LHCN-M2 (cell line): ENCODE data around the gene MAGI2. TPM values are rescaled to one million over a fixed set of nuclear protein-coding genes. Genes with fewer than 3 reads are reported as not detected.
A peak's percentile ranks its signal among the peaks of the same experiment; 100 is the strongest.
"Not testable (repeated sequence)": the region's sequence is repeated elsewhere in the genome, so short reads cannot be mapped to it uniquely, and the experiment has no call there.

Experiments
- DNase-seq: peaks from one replicate; pipeline ENCODE4 v3.0.0-alpha.2; 2012; ENCODE audit warnings: low read depth
- total RNA-seq: library from RNA; depleted of rRNA; stranded (reverse); fragments of >200 nt; gene quantifications from 2 replicates; pipeline ENCODE4 v1.2.3, GENCODE V29; 2014

The MAGI2 gene
- total RNA-seq, 1 experiment from 2014 or later: 3.6 TPM

DNA sequence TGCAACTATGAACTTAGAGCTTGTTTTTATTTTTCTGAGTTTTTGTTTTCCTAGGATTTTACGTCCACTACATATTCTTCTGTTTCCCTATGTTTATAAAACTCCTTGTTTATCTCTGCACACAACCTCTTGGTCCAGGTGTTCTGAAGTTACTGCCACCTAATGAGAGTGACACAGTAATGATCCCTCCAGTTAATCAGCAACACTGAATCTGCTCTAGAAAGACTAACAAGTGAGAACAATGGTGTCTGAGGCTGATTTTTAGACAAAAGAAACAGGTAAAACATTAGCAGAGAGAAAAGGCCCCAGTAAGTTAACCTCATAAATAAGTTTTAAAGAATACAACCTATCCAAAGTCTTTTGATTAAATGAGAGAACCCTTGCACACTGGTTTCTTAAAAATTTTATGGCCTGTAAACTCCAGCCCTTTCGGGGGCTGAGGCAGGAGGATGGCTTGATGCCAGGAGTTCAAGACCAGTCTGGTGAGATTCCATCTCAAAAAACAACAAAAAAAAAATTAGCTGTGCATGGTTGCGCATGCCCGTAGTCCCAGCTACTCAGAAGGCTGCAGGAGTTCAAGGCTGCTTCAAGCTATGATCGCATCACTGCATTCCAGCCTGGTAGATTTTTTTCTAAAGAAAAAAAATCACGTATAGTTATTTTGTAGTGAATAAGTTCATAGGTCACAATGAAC, 397.6 kb downstream of the MAGI2 start:
- DNase-seq: no peak

DNA sequence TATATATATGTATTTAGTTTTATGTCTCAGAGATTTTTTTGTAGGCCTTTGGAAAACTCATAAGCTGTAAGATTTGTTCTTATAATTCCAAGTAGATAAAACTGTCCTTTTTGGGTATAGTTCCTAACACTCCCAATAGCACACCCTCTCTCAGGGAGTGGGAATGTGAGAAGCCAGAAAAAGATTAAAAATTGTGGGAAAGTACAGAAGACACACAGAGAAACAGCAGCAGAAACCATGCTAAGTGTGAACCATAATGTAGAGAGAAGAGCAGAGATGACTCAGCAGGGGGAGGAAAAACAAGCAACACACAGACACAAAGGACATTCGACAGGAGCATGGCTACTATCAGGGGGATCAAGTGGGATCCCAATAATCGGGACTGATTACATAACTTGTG, 401.6 kb downstream of the MAGI2 start:
- no peak for DNase-seq

DNA sequence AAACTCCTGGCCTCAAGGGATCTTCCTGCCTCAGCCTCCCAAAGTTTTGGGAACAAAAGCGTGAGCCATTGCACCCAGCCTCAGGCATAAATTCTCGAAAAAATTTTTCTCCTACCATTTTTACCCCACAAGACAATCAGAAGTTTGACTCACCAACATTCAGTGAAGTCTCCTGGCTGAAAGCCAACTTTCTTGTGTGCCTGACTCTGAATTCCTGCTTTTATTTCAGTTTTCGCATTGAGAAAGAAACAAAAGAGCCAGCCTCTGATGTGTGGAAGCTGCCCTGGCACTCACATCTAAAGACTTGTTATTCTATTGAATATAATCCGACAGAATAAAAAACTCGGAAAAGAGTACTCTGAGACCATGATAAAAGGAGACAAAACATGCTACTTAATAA, 402.9 kb downstream of the MAGI2 start:
- DNase-seq: peak; percentile 71

DNA sequence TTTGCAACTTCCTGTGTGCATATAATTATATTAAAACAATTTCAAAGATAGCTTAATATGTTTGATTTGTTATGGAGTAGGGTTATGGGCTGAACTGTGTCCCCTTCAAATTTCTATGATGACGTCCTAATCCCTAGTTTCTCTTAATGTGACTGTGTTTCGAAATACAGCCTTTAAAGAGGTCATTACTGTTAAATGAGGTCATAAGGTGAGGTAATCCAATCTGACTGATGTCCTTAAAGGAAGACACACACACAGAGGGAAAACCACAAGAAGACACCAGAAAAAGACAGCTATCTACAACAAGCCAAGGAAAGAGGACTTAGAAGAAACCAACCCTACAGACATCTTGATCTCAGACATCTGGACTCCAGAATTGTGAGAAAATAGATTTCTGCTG, 407.4 kb downstream of the MAGI2 start:
- peak; percentile 13 for DNase-seq

DNA sequence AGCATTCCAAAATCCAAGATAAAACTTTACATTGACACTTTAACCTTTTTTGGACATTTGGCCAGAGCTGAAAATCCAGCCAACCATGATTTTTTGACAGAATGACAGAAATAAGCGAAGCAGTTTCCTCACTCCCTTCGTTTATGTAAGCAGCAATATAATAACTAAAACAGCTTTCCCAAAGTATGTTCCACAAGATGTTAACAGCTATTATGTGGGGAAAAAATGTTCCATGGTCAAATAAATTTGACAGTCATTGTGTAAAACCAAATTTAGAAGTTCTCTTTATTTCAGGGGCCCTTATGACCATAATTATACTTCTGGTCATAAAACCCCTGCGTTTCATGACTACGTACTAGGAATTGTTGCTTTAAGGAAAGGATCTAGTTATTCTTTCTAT, 416.5 kb downstream of the MAGI2 start:
- DNase-seq: no peak

DNA sequence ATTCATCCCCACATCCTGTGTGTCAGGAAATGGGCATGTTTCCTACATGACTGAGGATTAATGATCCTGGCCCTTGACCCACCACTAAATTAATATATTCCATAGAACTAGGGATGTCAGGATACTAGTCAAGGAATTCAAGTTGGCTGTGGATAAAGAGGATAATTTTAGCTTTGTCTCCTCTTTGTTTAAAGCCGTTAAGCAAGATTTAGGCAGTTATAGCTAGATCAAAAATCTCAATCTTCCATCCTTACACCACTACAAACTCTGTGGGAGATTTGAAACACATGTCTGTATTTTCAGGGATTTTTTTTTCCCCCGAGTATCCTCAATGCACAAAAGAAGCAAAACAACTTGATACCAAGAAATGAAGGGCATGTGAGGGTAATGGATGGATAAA, 417.1 kb downstream of the MAGI2 start:
- DNase-seq: no peak

DNA sequence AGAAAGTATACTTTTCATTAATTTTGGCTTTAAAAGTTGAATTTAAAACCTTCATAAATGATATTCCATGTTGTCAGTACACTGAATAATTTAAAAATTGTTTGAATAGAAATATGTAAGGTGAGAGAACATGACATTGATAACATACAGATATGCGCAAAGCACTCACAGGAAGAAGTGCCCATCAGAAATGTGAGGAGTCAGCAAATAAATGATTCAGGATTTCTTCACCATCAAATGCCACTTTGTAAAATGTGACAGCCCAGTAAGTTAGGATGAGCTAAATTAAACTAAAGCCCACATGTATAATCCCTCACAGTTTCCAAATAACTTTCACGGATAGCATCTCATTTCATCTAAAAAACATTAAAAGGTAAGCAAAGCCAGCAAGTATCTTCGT, 417.6 kb downstream of the MAGI2 start:
- DNase-seq: no peak

DNA sequence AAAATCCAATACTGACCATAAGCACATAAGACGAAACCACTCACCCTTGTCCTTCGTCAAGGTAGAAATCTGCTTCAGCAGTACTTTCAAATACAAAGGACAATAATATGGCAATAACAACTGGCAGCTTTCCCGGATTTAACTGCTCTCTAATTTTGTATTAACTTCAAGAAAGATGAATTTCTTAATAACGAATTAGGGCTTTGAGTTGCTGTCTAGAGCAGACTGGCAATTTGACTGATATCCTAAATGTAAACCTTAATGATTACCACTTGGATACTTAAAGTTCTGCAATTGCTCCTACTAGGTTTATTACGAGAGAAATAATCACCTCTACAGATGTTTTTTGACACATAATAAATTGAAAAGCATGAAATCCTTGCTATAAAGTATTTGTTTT, 418.7 kb downstream of the MAGI2 start:
- no peak for DNase-seq

DNA sequence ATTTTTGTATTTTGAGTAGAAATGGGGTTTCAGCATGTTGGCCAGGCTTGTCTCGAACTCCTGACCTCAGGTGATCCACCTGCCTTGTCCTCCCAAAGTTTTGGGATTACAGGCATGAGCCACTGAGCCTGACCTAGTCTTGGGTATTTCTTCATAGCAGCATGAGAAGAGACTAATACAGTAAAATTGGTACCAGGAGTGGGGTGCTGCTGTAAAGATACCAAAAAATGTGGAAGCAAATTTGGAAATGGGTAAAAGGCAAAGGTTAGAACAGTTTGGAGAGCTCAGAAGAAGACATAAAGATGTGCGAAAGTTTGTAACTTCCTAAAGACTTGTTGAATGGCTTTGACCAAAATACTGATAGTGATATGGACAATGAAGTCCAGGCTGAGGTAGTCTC, 433.8 kb downstream of the MAGI2 start:
- not testable (repeated sequence) for DNase-seq

DNA sequence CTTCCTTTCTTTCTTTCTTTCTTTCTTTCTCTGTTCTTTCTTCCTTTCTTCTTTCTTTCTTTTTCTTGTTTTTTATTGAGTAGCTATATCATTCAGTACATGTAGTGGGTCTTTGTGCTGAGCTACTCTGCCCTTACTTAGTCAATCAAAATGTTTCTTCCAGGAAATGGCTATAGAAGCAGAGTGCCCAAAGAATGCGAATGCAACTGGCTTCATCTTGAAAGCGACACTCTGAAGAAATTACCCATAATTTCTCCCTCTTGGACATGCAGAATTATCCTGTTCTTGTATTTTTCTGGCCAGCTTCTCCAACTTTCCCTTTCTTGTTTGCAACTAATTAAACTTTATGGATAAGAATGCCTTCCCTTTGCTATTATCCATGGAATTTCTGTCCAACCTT, 441.5 kb downstream of the MAGI2 start:
- no peak for DNase-seq

DNA sequence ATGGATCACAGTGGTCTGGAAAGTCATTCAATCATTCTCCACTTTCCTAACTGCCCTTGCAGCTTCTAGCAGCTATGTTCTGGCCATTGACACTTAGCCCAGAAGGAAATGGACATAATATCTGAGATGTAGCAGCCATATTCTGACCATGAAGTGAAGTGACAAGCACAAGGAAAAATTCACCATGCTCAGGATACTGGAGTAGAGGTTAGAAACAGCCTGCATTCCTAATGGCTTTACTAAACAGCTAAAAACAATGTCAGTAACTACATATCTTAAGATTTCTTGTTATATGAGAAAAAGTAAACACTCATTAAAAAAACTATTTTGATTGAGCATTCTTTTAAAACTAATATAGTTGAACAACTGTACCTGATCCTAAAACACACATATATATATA, 443.8 kb downstream of the MAGI2 start:
- DNase-seq: no peak

DNA sequence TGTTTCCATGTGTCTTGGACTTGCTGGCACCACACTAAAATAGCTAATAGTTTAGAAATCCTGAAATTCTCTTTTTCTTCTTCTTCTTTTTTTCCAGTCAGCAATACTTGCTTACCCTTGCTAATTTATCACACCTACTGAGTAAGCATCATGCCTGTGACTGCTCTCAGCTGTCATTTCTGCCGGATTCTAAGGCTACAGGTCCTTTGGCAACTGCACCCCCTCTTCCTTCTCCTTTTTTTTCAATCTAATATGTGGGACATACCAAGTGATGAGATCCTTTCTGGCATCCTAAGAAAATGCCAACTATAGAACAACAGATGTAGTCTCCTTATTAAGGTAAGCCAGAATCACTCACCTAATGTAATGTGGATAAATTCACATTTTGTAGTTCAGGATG, 444.7 kb downstream of the MAGI2 start:
- no peak for DNase-seq

DNA sequence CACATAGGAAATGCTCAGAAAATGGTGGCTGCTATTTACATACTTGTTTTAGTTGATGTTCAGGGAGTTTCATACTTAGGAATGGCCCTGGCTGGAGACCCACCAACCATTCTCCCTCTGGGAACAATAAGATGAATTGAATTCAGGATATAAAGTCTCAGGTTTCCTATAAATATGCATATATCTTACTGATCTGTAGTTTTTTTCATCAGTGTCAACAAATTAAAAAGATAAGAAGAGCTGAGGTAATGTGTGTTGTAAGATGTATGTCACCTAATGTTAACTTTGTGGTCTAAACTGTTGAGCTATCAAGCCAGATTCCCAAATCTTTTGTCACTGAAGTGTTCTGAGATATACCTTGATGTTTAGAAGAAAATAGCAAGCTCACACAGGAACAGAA, 457.5 kb downstream of the MAGI2 start:
- DNase-seq: no peak

DNA sequence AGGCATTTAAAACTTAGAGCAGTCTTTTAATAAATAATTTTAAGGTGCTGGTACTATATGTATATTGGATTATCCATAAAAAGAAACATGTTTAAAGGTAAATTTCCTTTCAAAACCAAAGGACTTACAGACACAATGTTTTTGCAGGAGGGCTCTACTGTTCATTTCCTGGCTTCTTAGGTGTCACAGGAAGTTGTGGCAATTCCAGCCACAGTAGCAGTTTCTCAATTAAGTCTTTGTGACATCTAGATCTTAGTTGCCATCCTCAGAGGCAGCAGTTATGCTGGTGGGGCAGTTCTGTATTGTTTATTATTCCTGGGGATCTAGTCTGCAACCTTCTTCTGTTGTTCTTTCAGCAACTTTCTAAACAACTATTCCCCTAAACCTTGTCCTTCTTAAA, 460.1 kb downstream of the MAGI2 start:
- DNase-seq: no peak

DNA sequence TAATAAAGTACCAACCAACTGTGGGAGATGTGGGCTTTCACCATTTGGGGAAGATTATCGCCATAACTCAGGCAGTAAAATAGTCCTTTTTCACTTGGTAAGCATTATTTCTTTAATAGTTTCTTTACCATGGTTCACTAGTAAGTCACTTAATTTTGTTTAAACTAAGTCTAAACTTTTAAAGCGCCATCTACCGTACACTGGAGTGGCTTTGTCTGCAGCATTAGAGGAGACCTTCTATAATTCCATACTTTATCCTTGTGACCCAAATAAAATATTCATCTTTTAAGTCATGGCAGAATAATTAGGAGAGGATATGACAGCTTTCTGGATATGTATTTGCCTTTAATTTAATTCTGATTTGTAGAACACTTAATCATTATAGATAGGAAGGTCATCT, 468.0 kb downstream of the MAGI2 start:
- no peak for DNase-seq

DNA sequence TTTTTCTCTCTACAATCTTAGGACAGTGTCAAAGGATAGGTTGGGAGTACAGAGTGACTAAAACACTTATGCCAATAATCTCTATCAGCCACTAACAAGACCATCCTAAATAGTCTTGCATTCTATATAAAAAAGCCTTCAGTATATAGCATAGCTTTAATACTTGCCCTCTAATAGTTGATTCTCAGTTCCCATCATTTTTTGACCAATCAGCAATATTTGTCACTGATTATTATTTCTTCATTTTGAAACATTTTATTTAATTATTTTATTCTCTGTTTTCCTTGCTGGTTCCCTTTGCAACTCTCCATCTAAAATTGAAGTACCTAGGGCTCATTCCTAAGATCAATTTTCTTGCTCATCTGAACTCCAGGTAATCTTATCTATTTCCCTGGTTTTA, 470.0 kb downstream of the MAGI2 start:
- no peak for DNase-seq

DNA sequence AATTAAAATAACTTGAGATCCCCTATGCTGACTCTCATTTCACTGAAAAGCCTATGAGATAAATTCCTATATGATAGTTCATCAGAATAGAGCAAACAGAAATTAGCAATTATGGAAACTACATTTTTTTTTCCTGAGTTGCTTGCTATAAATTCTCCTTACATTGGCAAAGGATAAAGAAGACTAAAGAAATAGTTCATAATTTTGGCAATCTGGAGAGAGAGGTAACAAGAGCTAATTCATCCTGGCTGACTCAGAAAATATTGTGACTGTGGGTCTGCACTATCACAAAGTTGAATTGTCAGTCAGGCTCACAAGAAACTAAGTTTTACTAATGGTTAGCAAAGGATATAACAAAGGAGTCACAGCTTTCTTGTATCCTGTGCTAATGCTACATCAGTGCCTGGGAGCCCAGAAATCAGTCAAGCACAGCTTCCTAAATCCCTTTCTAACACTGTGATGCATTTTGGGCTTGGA, 483.0 kb downstream of the MAGI2 start:
- DNase-seq: no peak

DNA sequence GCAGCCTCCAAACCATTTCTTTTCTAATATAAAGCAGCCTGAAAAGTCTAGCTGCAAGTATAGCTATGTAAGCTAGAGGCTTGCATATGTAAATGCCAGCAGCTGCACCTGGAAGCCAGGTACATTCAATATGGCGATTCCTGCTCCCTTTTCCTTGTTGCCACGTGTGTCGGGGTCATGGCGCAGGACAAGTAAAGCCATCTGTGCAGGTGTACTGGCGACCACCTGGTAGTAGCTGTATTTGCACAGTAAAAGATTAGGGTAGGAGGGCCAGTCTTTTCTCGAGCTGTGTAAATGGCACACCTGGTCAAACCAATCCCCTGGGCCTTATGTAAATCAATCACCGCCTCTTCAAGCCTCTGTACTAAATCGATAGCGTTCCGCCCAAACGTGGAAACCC, 484.5 kb downstream of the MAGI2 start:
- no peak for DNase-seq

DNA sequence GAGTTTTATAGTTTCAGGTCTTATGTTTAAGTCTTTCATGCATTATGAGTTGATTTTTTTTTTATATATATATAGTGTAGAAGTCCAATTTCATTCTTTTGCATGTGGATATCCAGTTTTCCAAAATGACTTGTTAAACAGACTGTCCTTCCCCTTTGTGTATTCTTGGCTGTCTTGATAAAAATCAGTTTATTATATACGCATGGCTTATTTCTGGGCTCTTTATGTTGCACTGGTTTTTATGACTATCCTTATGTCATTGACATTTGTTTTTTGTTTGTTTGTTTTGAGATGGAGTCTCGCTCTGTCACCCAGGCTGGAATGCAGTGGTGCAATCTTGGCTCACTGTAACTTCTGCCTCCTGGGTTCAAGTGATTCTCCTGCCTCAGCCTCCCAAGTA, 485.9 kb downstream of the MAGI2 start:
- not testable (repeated sequence) for DNase-seq

DNA sequence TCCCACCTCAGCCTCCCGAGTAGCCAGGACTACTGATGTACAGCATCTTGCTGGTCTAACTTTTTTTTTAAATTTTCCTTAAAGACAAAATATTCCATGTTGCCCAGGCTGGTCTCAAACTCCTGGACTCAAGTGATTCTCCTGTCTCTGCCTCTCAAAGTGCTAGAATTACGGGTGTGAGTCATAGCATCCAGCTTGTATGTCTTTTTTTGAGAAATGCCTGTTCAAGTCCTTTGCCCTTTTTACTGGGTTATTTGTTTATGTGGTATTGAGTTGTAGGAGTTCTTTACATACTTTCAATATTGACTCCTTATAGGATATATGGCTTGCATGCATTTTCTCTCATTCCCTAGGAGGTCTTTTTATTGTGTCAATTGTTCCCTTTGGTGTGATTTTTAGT, 486.4 kb downstream of the MAGI2 start:
- DNase-seq: peak; percentile 29

DNA sequence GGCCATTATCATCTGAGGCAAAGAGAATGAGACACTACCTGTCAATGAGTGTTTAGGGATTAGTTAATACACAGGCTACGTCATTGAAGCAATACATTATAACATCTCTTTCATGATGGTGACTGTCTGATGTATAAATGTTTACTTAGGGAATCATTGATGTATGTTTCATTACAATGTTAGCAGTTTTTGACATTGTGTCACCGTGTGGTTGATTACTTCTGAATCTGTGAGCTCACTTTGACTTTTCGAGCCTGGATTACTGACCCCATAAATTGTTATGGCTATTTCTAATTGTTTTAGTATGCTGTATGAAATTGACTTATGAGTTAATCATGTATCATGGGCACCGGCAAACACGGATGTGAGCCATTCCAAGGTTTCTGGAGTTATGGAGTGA, 494.0 kb downstream of the MAGI2 start:
- peak; percentile 24 for DNase-seq

DNA sequence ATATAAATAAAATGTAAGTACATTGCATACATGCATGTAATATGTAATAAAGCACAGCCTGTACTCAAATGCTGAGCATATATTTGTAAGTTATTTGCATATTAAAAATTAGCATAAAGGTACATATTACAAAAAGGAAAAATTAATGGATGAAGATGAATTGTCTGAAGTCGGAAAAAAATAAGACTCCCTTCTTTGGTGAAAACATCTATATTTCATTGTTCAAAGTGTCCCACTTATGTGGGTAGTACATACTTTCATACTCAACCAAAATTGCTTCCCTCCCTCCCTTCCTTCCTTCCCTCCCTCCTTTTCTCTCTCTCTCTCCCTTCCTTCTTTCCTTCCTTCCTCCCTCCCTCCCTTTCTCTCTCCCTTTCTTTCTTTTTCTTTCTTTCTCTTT, 498.1 kb downstream of the MAGI2 start:
- DNase-seq: no peak

DNA sequence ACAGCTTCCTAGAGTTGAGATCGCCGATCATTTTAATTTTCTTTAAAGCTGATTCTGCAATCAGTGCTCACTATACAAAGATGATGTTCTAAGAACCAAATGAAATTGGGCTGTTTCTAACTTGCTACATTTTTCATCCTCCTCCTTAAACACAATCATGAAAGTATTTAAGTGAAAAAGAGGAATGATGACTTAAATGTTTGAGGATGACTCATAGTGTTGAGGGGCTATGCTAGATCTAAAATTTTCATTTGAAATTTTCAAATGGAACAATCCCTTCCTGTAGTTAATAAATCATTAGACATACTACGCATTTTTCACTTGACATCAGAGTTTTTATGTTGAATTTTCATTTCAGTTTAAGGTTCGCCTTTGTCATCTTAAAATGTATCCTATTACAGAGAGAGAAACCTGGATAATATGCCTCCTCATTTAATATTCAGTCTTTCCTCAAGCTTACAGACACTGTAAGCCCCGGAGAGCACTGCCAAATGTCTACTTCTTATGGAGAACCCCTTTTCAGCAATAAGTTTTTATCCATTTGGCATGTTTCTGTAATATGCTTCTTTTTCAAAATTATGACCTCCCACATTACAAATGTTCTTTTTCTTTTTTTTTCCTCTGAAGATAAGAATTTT, 499.6 kb downstream of the MAGI2 start:
- DNase-seq: peak; percentile 9

DNA sequence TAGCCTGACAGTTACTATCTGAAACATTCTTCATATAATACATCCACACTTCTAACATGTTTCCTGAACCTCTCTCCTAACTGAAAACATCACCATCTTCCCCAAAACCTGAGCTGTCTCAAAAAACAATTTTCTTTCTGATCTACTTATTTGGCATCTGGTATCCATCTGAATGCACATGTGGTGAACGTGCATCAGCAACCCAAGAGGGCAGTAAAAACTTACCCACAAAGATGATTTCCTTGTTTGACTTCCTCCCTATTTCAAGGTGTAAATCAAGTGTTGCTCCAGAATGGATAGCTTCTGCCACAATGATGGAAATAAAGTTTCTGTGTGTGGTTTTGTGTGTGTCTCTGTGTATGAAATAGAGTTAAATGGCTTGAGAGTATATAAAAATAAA, 500.4 kb downstream of the MAGI2 start:
- DNase-seq: peak; percentile 15
